Aorta (tissue), 5 donors: ENCODE measurements around the gene DCAF5. TPM values are rescaled to one million over a fixed set of nuclear protein-coding genes. Genes with fewer than 3 reads are reported as not detected.
"Not testable (repeated sequence)": the region's sequence is repeated elsewhere in the genome, so short reads cannot be mapped to it uniquely, and the experiment has no call there.

Source experiments
- ATAC-seq: fragments of 200-7000 bp; cut with Tn5 transposase; one replicate; pipeline ENCODE4 v1.9.1; 2022; ENCODE audit warnings: moderate library complexity; ENCODE audit not compliant: low FRiP score
- DNase-seq, 2 donors: peaks; one replicate each; pipeline ENCODE4 v3.0.0-alpha.2; 2020
- H3K27ac ChIP-seq, 2 donors: one replicate each; pipeline ENCODE4 v1.5.1; 2013; ENCODE audit warnings: low read length in 2 of 2, mild to moderate bottlenecking in 2 of 2, moderate library complexity in 2 of 2, control low read depth in 1 of 2, inconsistent platforms in 1 of 2, low read depth in 1 of 2
- H3K27me3 ChIP-seq, 2 donors: one replicate each; pipeline ENCODE4 v1.6.1; 2013; ENCODE audit warnings: control low read depth in 1 of 2, low read length in 1 of 2, mild to moderate bottlenecking in 1 of 2, moderate library complexity in 1 of 2; ENCODE audit not compliant: insufficient read depth in 2 of 2, control insufficient read depth in 1 of 2
- H3K36me3 ChIP-seq, 2 donors: one replicate each; pipeline ENCODE4 v1.6.1; 2013; ENCODE audit warnings: control low read depth in 1 of 2, low read length in 1 of 2, mild to moderate bottlenecking in 1 of 2; ENCODE audit not compliant: insufficient read depth in 2 of 2, control insufficient read depth in 1 of 2
- H3K4me1 ChIP-seq, 2 donors: one replicate each; pipeline ENCODE4 v1.6.1; 2013; ENCODE audit warnings: low read length in 2 of 2, control low read depth in 1 of 2, mild to moderate bottlenecking in 1 of 2, moderate library complexity in 1 of 2; ENCODE audit not compliant: insufficient read depth in 2 of 2, control insufficient read depth in 1 of 2
- H3K4me3 ChIP-seq, 2 donors: one replicate each; pipeline ENCODE4 v1.5.1; 2013; ENCODE audit warnings: low read length in 2 of 2, control low read depth in 1 of 2, mild to moderate bottlenecking in 1 of 2
- H3K9me3 ChIP-seq: one replicate; pipeline ENCODE4 v1.6.1; 2013; ENCODE audit warnings: mild to moderate bottlenecking, low read length; ENCODE audit not compliant: control insufficient read depth
- WGBS, 2 donors: extraction: QIAGEN DNeasy Blood & Tissue Kit; methylation state at CpG; one replicate each; pipeline ENCODE4 v1.1.7; 2013; 5-methylcytosine and 5-hydroxymethylcytosine counted together
- intact Hi-C, 2 donors: fragments of 100-400 bp; cut with DNase I; formaldehyde crosslinking; loops; one replicate each; pipeline versions ENCODE4 v1.14.2 to v1.15.0; 2022
- polyA plus RNA-seq, 2 donors: library from polyadenylated mRNA; stranded (reverse); fragments of 200-250 nt; gene quantifications; one replicate each; pipeline ENCODE4 v1.2.3, GENCODE V29; 2013
- total RNA-seq, 2 donors: library from RNA; stranded (reverse); fragmentation: NEBNext Ultra II Directional; extraction: Animal tissue kit (Norgen Biotek cat#: 25700); gene quantifications; one replicate each; pipeline ENCODE4 v1.2.1, GENCODE V29; 2021
- donor health status: healthy with polysubstance abuse.
- donor health status: Bipolar disorder and iron deficiency.
- donor health status: DM: no; HTN: no; CAD: no.
- donor health status: DM: no; HTN: no; CAD: no.
- donor health status: DM: yes; HTN: yes; CAD: no.

DCAF5 gene
- total and polyA plus RNA-seq, 4 donors, result 18.9 to 56.9 (median 43.5) TPM

GRCh38 chr14:69034612-69035262 lies 118.2 kb downstream of the DCAF5 start:
- H3K4me3 ChIP-seq, result no peak overlapping the region
- no peaks in the 10 kb centered on the region for H3K36me3 ChIP-seq
- no peak for ATAC-seq

GRCh38 chr14:69027242-69027913 lies 125.5 kb downstream of the DCAF5 start:
- H3K4me1 ChIP-seq, result no peaks in the 10 kb centered on the region
- H3K27ac ChIP-seq, result no peak overlapping the region
- no peaks in the 10 kb centered on the region for H3K36me3 ChIP-seq
- H3K27me3 ChIP-seq, result no peaks in the 10 kb centered on the region
- no peak for ATAC-seq
- no peak overlapping the region for H3K4me3 ChIP-seq
- DNase-seq, result no peak
- 65 to 83% methylated on average over 1 of the region's 1 CpG for WGBS, 2 donors
- peaks cover 1% of the 10 kb centered on the region for H3K9me3 ChIP-seq
- intact Hi-C loops, result no loop called here

More at GRCh38 chr14:69034612-69035262, 118.2 kb downstream of the DCAF5 start:
- intact Hi-C loops, result loop anchor here in 1 of 2 donors (2.0 kb wide), 1 partner anchor 52 kb away; no protein-coding TSS in a partner anchor
- Histone ChIP-seq H3K27me3 (no peaks in the 10 kb centered on the region), H3K9me3 (no peaks in the 10 kb centered on the region), H3K4me1 (peaks cover 3 to 4% of the 10 kb centered on the region in 2 donors), H3K27ac (peak overlapping the region in 1 of 2 donors; percentile 2)
- 24 to 27% methylated on average over 7 of the region's 7 CpGs for WGBS, 2 donors
- DNase-seq, result no peak

GRCh38 chr14:69023035-69023434 lies 129.9 kb downstream of the DCAF5 start:
- no peak for DNase-seq
- Histone ChIP-seq H3K27me3 (no peaks in the 10 kb centered on the region), H3K9me3 (peaks cover 1% of the 10 kb centered on the region), H3K4me3 (no peak overlapping the region), H3K27ac (no peak overlapping the region), H3K4me1 (no peaks in the 10 kb centered on the region), H3K36me3 (no peaks in the 10 kb centered on the region)
- intact Hi-C loops, result no loop called here
- no peak for ATAC-seq
- 87 to 88% methylated on average over 4 of the region's 4 CpGs for WGBS, 2 donors

- H3K4me3 ChIP-seq, intact Hi-C loops, H3K9me3 ChIP-seq, H3K4me1 ChIP-seq, H3K36me3 ChIP-seq, DNase-seq, H3K27me3 ChIP-seq, ATAC-seq, H3K27ac ChIP-seq: not testable (repeated sequence)
- 91 to 96% methylated on average over 8 of the region's 8 CpGs for WGBS, 2 donors
These were observed 130.8 kb downstream of the DCAF5 start for GRCh38 chr14:69022093-69022492.

GRCh38 chr14:69017706-69018105 lies 135.2 kb downstream of the DCAF5 start:
- Histone ChIP-seq H3K36me3 (no peaks in the 10 kb centered on the region), H3K4me1 (no peaks in the 10 kb centered on the region), H3K9me3 (no peaks in the 10 kb centered on the region), H3K4me3 (no peak overlapping the region), H3K27ac (no peak overlapping the region), H3K27me3 (no peaks in the 10 kb centered on the region)
- DNase-seq, result no peak
- ATAC-seq, result no peak
- intact Hi-C loops, result no loop called here
- WGBS, 2 donors, result 80 to 84% methylated on average over 4 of the region's 4 CpGs

GRCh38 chr14:69014829-69015259 lies 138.1 kb downstream of the DCAF5 start:
- intact Hi-C loops, result no loop called here
- H3K4me1 ChIP-seq, result no peaks in the 10 kb centered on the region
- H3K9me3 ChIP-seq, result no peaks in the 10 kb centered on the region
- no peaks in the 10 kb centered on the region for H3K36me3 ChIP-seq
- H3K27me3 ChIP-seq, result no peaks in the 10 kb centered on the region
- no peak overlapping the region for H3K4me3 ChIP-seq
- DNase-seq (peak in 1 of 2 donors; percentile 50), ATAC-seq (no peak)
- H3K27ac ChIP-seq, result no peak overlapping the region
- 73 to 94% methylated on average over 6 of the region's 6 CpGs for WGBS, 2 donors

- Histone ChIP-seq H3K36me3 (no peaks in the 10 kb centered on the region), H3K4me1 (no peaks in the 10 kb centered on the region), H3K27me3 (no peaks in the 10 kb centered on the region), H3K27ac (no peak overlapping the region), H3K4me3 (no peak overlapping the region), H3K9me3 (no peaks in the 10 kb centered on the region)
- WGBS, 2 donors, result 88 to 89% methylated on average over 12 of the region's 12 CpGs
- intact Hi-C loops, result no loop called here
- DNase-seq (peak in 1 of 2 donors; percentile 85), ATAC-seq (peak; percentile 62)
These were observed 138.8 kb downstream of the DCAF5 start for GRCh38 chr14:69013943-69014782.

GRCh38 chr14:69012256-69012953 lies 140.5 kb downstream of the DCAF5 start:
- Histone ChIP-seq H3K4me3 (no peak overlapping the region), H3K36me3 (no peaks in the 10 kb centered on the region), H3K4me1 (no peaks in the 10 kb centered on the region), H3K9me3 (no peaks in the 10 kb centered on the region), H3K27ac (no peak overlapping the region), H3K27me3 (no peaks in the 10 kb centered on the region)
- intact Hi-C loops, result no loop called here
- ATAC-seq (no peak), DNase-seq (no peak)
- WGBS, 2 donors, result 68 to 74% methylated on average over 5 of the region's 5 CpGs
